HG03108 (cell line): ENCODE measurements around the gene HPS3.
"Not testable (repeated sequence)": the region's sequence is repeated elsewhere in the genome, so short reads cannot be mapped to it uniquely, and the experiment has no call there.

Experiments used
- ATAC-seq: cut with Tn5 transposase; IDR thresholded peaks from one replicate; pipeline ENCODE4 v1.9.1; 2021; ENCODE audit warnings: moderate library complexity; ENCODE audit not compliant: unreplicated experiment

HPS3 gene

DNA sequence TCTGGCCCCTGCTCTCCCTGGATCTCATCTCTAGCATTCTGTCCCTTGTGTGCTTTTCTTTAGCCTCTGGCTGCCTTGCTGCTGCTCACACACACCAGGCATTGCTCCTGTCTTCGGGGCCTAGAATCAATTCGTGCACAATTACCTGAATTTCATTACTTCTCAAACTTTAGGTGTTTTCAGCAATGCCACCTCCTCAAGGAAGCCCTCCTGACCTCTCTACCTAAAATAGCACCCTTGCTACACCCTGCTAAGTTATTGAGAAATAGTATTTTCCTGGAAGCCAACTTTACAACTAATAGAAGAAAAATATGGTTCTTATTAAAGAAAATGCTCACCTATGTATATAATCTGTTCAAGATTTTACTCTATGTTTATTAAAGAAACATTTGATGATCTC is 51.7 kb downstream of the HPS3 start:
- ATAC-seq = no peak

DNA sequence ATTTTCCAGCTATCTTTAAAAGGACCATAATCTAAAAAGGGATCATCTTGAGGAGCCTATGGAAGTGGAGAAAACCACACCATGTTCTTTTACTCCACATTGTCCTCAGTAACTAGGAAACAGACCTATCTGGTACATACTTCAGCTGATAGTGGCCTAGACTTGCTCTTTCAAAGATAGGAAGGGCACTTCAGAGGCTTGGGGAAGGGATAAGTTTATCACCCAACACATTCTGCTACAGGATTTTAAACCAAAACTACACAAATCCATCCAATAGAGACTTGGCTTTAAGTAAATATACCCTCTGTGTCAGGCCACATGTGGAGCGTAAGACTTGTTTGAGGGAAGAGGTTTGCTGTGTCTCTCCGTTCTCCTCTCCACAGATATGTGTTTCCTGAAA is 56.8 kb downstream of the HPS3 start:
- no peak for ATAC-seq

DNA sequence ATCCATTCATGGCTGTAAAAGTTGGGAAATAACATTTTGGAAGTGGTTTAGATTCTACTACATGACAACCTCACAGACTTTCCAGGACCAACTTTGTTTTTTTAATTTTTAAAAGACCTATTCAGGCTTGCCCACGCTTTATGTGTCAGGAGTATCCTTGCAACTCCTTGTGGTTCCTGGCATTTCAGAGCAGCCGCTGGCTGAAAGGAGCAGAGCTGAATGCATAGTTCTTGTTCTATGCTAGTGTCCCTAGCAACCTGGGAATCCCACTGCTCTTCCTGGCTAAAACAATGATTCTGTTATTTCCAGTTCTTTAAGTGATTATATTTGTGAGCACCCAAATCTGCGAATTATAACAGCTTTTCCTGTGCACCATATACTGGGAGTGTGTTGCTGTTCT is 57.3 kb downstream of the HPS3 start:
- no peak for ATAC-seq

DNA sequence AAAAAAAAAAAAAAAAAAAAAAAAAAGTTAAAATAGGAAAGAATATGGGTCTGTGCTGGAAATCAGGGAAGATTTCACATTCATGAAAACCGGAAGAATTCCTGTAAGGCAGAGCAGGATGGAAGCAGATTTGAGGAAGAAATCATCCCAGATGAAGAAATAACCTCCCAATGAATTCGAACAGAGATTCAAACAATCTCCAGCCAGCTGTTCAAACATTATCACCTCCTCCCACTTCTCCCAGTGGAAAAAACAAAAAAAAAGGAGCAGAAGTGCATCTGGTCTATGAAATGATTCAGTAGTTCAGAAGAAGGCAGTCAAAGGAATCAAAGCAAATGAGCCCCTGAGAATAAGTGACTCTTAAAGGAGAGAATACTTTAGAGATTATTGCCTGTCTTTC is 59.1 kb downstream of the HPS3 start:
- ATAC-seq = no peak

DNA sequence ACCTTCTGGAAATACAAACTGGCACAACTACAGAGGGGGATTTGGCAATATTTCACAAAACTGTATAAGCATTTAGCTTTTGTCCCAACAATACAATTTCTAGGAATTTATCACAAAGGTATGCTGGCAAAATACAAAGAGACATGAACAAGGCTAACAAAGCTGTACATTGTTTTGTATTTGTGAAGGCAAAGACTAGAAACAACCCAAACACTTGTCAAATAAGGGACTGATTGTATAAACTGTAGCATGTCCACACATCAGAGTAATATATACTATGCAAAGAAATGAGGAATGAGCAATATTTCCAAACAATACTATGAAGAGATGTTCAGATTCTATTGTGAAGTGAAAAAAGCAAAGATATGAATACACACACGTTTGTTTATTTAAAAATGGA is 65.8 kb downstream of the HPS3 start:
- no peak for ATAC-seq

DNA sequence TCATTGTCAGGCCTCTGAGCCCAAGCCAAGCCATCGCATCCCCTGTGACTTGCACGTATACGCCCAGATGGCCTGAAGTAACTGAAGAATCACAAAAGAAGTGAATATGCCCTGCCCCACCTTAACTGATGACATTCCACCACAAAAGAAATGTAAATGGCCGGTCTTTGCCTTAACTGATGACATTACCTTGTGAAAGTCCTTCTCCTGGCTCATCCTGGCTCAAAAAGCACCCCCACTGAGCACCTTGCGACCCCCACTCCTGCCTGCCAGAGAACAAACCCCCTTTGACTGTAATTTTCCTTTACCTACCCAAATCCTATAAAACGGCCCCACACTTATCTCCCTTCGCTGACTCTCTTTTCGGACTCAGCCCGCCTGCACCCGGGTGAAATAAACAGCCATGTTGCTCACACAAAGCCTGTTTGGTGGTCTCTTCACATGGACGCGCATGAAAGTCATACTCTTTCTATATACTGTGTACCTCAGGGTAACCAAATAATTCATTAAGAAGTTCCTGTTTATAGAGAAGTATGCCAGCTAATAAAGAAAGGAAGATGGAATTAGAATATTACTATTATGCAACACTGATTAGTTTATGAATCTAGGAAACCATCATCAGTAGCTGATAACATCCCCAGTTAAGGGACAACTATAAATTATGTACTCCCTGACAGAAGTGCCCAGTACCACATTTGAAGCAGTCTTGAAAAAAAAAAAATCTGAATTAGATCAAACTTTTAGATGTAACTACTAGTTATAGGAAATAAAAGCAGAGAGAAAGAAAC is 67.6 kb downstream of the HPS3 start:
- not testable (repeated sequence) for ATAC-seq

DNA sequence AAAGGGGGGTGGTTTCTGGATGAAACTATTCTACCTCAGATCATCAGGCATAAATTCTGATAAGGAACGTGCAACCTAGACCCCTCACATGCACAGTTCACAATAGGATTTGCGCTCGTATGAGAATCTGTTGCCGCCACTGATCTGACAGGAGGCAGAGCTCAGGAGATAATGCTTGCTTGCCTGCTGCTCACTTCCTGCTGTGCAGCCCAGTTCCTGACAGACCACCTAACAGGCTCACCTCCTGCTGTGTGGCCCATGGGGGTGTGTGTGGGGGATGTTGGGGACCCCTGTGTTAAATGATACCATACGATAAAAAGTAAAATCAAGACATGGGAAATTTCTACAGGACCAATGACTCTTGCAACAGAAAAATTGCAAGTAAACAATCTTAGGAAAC is 68.2 kb downstream of the HPS3 start:
- no peak for ATAC-seq

DNA sequence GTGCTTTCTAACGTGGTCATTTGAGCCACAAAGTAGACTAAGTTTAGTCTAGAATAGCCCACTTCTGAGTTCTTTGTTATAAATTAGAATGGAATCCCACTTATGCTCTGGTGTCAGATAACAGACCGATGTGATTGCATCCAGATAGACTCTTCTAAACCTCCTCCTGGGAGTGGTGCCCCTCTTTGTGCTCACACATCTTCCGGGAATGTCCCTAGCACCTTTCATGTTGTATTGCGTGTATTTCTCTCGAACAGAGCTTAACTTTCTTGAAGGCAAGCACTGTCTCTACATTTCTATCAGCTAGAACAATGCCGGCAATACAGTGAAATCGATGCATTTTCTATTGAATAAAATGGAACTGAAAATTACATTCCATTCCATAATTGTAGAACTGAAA is 69.2 kb downstream of the HPS3 start:
- ATAC-seq = no peak

DNA sequence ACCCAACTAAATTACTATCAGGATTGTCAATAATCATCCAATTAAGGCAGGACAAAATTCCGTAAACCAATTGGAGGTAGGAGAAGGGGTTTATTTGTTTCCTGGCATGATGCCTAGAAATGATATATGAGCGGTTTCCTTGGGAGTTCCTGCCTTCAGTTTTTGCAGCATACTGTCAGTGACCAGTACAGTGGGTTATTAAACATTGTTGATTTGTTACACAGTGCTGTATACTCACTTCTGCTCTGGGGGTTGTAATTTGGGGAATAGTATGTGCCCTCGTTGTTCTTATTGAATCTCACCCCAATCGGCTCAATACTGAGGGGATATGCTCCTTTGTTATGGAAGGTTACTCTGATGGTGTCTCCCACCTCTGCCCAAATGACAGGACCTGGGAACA is 70.0 kb downstream of the HPS3 start:
- no peak for ATAC-seq

DNA sequence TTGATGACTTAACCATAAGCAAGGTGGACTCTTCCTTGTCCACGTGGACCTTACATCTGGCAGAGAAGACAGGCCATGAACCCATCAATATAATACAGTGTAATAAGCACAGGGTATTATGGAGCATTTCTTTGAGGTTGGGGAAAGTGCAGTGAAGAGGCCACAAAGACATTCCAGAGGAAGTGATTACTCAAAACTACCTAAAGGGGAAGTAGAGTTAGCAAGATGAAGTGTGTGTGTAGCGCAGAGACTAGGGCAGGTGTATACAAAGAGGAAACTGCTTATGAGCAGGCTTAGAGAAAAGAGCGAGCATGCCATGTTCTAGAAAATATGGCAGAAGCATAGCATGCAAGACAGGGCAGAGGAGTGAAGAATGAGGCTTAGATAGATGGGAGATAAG is 74.3 kb downstream of the HPS3 start:
- ATAC-seq = peak; percentile 98

DNA sequence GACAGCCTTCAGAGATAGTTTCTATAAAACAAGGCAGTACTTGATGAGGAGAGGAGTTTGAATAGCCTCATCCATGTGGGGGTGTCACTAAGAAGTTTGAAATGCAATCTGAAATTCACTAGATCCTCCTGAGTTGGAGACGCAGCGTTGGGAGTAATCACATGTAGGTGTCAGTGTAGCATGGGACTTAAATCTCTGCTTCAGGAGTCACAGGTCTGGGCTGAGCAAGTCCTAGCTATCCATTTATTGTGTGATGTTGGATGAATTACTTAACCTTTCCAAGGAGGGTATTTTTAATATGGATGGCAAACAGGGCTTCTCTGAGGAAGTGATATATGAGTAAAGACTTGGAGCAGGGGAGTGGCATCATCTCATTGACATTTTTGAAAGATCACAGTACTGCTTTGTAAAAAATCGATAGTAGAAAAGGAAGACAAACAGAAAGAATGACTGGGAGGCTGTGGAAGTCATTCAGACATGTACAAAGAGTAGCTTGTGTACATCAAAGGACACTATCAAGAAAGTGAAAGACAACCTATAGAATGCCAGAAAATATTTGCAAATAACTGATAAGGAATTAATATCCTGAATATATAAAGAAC is 75.1 kb downstream of the HPS3 start:
- no peak for ATAC-seq

DNA sequence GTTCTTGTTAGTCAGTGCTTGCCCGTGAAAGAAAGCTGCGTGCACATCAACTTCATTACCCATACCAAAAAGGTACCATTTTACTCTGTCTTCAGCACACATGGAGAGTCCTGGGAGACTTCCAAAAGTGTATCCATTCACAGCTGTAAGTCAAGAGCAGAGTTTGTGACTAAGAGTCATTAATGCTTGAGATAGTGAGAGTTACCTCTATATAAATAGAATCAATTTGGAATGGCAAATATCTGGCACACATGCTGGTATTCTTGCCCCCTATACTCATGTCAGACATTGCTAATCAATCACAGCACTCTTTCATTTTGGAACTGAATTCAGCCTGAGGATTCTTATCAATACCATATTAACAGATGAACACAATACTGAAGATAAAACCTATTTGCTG is 78.0 kb downstream of the HPS3 start:
- no peak for ATAC-seq

DNA sequence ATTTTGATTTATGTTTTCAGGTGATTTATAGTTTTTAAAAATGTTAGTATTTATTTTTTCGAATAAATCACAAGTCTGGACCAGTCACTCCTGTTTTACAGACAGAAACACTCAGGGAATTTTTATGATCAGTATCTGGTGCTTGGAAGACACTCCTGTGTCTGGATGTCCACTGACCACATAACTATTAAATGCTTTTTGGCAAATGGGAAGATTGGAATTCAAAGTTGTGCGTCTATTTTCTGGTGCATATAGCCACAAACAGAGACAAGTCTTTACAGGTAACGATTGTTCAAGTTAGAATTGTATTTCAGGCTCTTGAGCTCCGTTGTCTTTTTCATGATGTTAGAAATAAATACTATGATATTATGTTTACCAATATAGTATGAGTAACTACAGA is 80.0 kb downstream of the HPS3 start:
- no peak for ATAC-seq

DNA sequence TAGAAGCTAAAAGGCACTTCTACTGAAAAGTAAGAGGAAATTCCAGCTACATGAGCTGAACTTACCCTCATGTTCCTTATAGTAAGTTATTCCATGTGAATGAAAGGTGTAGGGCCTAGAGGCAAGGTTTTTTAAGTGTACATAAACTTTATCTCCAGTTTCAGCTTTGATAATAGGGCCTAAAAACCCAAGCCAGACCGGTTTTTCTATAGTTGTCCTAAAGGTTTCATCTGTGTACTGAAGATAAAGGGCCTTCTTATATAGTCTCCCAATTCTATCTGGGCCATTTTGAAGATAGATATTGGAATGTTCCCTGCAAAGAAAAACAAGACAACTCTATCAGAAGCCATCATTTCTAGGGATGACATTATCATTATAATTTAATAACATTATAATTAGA is 82.9 kb downstream of the HPS3 start:
- ATAC-seq = no peak

DNA sequence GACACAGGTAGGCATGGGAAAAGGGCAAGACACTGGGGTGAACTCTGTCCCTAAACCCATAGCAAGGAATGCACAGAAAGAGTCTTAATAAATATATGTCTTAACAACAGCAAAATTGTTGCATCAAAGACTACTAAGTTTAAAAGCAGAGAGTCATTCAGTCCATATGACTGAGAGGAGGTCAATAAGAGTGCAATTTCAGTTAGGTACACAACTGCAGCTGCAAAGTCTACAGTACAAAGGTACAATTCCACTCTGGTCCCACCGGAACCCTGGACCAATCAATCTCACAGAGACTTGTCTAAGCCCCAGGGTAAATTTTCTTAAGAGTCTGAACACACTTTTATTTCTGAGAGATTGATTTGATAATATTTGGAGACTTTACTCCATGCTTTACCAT is 85.3 kb downstream of the HPS3 start:
- no peak for ATAC-seq

DNA sequence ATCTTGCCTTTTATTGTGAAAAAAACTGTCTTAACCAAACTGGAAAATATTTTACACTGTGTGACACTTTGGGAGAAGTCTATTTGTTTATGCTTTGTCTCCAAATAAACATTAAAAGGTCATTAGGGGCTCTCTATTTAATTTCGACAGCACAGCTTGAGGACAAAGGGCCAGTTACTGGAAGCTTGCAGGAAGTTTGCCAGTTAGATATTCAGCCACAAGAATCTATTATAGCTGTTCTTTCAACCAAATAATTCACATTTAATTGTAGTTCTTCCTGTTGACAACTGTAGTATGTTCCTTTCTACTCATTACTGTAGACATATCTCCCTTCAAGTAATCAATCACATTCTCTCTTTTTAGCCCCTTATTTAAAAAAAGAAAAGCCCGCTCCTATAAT is 86.1 kb downstream of the HPS3 start:
- ATAC-seq = no peak

DNA sequence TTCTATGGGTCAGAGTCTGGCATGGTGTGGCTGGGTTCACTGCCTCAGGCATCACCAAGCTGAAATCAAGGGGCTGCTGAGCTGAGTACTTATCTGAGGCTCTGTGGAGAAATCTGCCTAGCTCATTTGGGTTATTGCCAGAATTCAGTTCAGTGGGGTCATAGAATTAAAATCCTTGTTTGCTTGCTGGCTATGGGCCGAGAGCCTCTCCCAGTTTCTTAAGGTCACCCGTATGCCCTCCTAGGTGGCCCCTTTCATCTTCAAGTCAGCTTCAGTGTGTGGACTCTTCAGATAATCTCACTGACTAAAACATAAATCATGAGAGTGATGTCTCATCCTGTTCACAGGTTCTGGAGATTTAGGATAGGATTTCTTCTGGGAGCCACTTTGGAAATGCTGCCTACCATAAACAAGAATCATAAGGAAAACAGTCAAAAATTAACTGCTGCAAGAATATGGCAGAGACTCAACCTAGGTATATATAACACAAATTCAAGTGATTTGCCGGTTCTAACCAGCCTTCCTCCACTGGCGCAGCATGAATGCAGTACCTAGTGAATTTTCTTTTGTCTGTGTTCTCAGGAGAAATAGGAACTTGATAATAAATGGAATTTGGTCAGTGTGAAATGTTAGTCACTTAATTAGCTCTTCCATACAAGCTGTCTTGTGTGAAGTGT is 86.9 kb downstream of the HPS3 start:
- ATAC-seq = no peak

DNA sequence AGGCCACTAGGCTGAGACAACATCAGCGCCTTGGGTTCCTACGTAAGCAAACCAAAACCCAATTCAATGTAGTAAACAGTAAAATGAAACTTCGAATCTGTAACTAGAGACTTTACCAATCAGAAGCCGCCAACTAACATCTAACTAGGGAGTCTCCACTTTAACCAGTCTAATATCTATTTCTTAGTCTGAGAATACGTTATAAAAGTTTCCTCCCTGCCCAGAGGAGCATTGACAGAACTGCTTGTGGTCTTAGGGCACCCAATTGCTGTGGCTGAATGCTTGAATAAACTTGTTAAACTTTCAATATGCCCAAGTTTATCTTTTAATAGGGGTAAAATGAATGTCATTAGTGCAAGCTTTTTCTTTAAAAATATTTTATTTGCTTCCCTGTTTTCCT is 87.9 kb downstream of the HPS3 start:
- no peak for ATAC-seq

DNA sequence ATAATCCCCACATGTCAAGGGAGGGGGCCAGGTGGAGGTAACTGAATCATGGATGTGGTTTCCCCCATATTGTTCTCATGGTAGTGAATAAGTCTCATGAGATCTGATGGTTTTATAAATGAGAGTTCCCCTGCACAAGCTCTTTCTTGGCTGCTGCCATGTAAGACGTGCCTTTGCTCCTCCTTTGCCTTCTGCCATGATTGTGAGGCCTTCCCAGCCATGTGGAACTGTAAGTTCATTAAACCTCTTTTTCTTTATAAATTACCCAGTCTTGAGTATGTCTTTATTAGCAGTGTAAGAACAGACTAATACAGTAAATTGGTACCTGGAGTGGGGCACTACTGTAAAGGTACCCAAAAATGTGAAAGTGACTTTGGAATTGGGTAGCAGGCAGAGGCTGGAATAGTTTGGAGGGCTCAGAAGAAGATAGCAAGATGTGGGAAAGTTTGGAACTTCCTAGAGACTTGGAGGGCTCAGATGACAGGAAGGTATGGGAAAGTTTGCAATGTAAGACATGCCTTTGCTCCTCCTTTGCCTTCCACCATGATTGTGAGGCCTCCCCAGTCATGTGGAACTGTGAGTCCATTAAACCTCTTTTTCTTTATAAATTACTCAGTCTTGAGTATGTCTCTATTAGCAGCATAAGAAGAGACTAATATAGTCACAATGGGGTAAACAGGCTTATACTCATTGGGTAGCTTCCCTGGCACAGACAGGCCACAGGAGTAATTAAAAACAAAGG is 90.1 kb downstream of the HPS3 start:
- ATAC-seq = not testable (repeated sequence)

DNA sequence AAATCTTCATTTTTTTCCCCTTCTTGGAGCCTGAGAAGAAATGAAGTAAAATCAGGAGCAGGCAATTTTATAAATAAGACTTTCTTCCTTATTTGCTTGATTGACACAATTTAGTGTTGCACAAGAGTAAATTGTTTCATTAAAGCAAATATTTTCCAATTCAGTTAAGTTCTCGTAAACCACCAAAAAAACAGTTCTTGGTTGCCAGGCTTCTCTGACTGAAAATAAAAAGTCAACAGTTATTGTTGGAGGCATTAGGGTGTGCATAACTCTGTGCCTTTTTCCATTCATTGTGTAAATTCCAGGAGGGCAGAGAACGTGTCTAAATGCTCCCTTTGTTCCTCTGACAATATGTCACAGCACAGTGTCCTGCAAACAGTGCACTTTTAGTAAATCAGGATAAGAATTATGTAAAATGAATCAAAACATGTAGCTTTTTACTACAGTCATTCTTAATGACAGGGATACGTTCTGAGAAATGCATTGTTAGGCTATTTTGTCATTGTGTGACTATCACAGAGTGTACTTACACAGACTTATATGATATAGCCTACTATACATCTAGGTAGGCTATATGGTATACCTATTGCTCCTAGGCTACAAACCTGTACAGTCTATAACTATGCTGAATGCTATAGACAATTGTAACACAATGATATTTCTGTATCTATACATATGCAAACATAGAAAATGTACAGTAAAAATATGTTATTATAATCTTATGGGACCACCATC is 92.5 kb downstream of the HPS3 start, which contains the start of gene CP:
Gene CP, minus strand, starts transcription at position 47 of the 735 bp plus-strand sequence. Its CDS starts 37 bp downstream, at position 10.
- ATAC-seq = no peak
